DND-41 (cell line): ENCODE measurements around the gene CACNA2D3.

ENCODE experiments used
- EZH2 ChIP-seq: IDR thresholded peaks from 3 replicates; pipeline ENCODE4 v1.6.1; 2012; ENCODE audit warnings: borderline replicate concordance, low read depth, mild to moderate bottlenecking, moderate library complexity, low read length, inconsistent platforms; ENCODE audit not compliant: severe bottlenecking
- TF ChIP-seq, protein P1 (sequence below): IDR thresholded peaks from 2 replicates; pipeline ENCODE4 v1.5.1; 2012; ENCODE audit warnings: borderline replicate concordance, low read length, moderate library complexity, mild to moderate bottlenecking; ENCODE audit not compliant: poor library complexity, severe bottlenecking; ENCODE audit errors: extremely low read depth

DNA sequence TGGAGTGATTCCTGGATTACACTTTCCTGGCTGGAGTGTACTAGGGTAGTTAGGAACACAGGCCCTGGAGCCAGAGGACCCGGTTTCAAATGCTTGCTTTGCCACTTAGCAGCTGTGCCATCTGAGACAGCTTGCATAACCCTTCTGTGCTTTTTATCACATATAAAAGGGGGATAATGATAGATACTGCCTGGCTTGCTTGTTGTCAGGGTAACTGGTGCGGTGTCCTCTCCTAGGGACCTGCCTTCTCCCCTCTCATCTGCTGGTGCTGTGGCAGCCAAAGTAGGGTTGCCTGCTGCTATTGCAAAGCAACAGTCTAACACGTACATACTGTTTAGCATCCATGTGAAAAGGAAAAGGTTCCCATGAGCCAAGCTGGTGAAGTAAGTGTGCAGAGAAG, 667.7 kb downstream of the CACNA2D3 start:
- TF ChIP-seq, protein P1, sequence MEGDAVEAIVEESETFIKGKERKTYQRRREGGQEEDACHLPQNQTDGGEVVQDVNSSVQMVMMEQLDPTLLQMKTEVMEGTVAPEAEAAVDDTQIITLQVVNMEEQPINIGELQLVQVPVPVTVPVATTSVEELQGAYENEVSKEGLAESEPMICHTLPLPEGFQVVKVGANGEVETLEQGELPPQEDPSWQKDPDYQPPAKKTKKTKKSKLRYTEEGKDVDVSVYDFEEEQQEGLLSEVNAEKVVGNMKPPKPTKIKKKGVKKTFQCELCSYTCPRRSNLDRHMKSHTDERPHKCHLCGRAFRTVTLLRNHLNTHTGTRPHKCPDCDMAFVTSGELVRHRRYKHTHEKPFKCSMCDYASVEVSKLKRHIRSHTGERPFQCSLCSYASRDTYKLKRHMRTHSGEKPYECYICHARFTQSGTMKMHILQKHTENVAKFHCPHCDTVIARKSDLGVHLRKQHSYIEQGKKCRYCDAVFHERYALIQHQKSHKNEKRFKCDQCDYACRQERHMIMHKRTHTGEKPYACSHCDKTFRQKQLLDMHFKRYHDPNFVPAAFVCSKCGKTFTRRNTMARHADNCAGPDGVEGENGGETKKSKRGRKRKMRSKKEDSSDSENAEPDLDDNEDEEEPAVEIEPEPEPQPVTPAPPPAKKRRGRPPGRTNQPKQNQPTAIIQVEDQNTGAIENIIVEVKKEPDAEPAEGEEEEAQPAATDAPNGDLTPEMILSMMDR = no peak
- TF ChIP-seq EZH2 = no peak
